ENCODE results near the gene SGMS1. TPM values are rescaled to one million over a fixed set of nuclear protein-coding genes. Genes with fewer than 3 reads are reported as not detected.

SGMS1 gene
- total and polyA plus RNA-seq, 12 donors: 7.3 to 24.3 (median 17.1) TPM

- Histone ChIP-seq H3K27me3 (no peaks in the 10 kb centered on the region), H3K27ac (peak overlapping the region in 1 of 10 donors; percentile 37), H3K36me3 (peaks cover 0 to 35% (median 9%) of the 10 kb centered on the region in 9 donors), H3K4me1 (peaks cover 0 to 29% (median 22%) of the 10 kb centered on the region in 9 donors), H3K9me3 (peaks cover 0 to 9% (median 0%) of the 10 kb centered on the region in 11 donors), H3K4me3 (no peak overlapping the region)
- ATAC-seq: no peak
- no peak for DNase-seq
- intact Hi-C loops (cut with DNase I): no loop called here
- TF ChIP-seq CTCF (IDR thresholded peaks at IDR 0.05): no peak
- 96 to 98% methylated on average over 10 of the region's 10 CpGs for WGBS, 2 donors
These were observed 309.3 kb downstream of the SGMS1 start for GRCh38 chr10:50314169-50315071.

- Histone ChIP-seq H3K27ac (no peak overlapping the region), H3K36me3 (peaks cover 0 to 51% (median 9%) of the 10 kb centered on the region in 9 donors), H3K9me3 (peaks cover 0 to 9% (median 0%) of the 10 kb centered on the region in 11 donors), H3K4me3 (no peak overlapping the region), H3K4me1 (peaks cover 0 to 29% (median 22%) of the 10 kb centered on the region in 9 donors), H3K27me3 (no peaks in the 10 kb centered on the region)
- DNase-seq: no peak
- ATAC-seq: no peak
- intact Hi-C loops (cut with DNase I): no loop called here
- WGBS, 2 donors: 88 to 94% methylated on average over 10 of the region's 10 CpGs
- TF ChIP-seq CTCF (IDR thresholded peaks at IDR 0.05): no peak
These were observed 311.0 kb downstream of the SGMS1 start for GRCh38 chr10:50312464-50313437.

- Histone ChIP-seq H3K4me3 (no peak overlapping the region), H3K27ac (no peak overlapping the region), H3K4me1 (peaks cover 0 to 16% (median 10%) of the 10 kb centered on the region in 9 donors), H3K27me3 (no peaks in the 10 kb centered on the region), H3K9me3 (peaks cover 0 to 9% (median 0%) of the 10 kb centered on the region in 11 donors), H3K36me3 (peaks cover 0 to 72% (median 20%) of the 10 kb centered on the region in 9 donors)
- 91 to 93% methylated on average over 4 of the region's 4 CpGs for WGBS, 2 donors
- intact Hi-C loops (cut with DNase I): no loop called here
- peak in 3 of 9 donors; percentile 10 to 42 (median 21) for TF ChIP-seq CTCF (IDR thresholded peaks at IDR 0.05)
- DNase-seq (no peak), ATAC-seq (no peak)
These were observed 313.1 kb downstream of the SGMS1 start for GRCh38 chr10:50310560-50311174.

All from heart right ventricle (tissue), 16 donors.